Ascending aorta (tissue), 2 donors: ENCODE results near the gene PIGV. TPM values are rescaled to one million over a fixed set of nuclear protein-coding genes. Genes with fewer than 3 reads are reported as not detected.

ENCODE experiments used
- DNase-seq, 2 donors: peaks; one replicate each; pipeline ENCODE4 v3.0.0-alpha.2; 2019; ENCODE audit warnings: low spot score in 2 of 2
- H3K27ac ChIP-seq, 2 donors: fragments of 200-600 bp; sonication (generic); one replicate each; pipeline ENCODE4 v1.5.1; 2016 to 2017; ENCODE audit warnings: mild to moderate bottlenecking in 1 of 2
- H3K27me3 ChIP-seq: fragments of 200-600 bp; sonication (generic); one replicate; pipeline ENCODE4 v1.5.1; 2017
- H3K36me3 ChIP-seq, 2 donors: fragments of 200-600 bp; sonication (generic); one replicate each; pipeline ENCODE4 v1.5.1; 2016
- H3K4me1 ChIP-seq, 2 donors: fragments of 200-600 bp; sonication (generic); one replicate each; pipeline ENCODE4 v1.5.1; 2016 to 2017; ENCODE audit warnings: mild to moderate bottlenecking in 1 of 2
- H3K4me3 ChIP-seq, 2 donors: fragments of 200-600 bp; sonication (generic); one replicate each; pipeline ENCODE4 v1.5.1; 2016 to 2017; ENCODE audit warnings: mild to moderate bottlenecking in 1 of 2
- H3K9me3 ChIP-seq, 2 donors: fragments of 200-600 bp; sonication (generic); one replicate each; pipeline ENCODE4 v1.5.1; 2016
- intact Hi-C: fragments of 100-400 bp; cut with DNase I; formaldehyde crosslinking; loops from one replicate; pipeline ENCODE4 v1.15.1; 2023
- total RNA-seq: library from RNA; depleted of rRNA; stranded (reverse); fragments of >200 nt; gene quantifications from one replicate; pipeline ENCODE4 v1.1.0, GENCODE V29; 2016
- TF ChIP-seq, protein P1 (sequence below), 3 experiments: fragments of 200-600 bp in 2 of 3; fragments of 450-650 bp in 1 of 3; sonication (generic) in 2 of 3; IDR thresholded peaks; one replicate each; pipeline ENCODE4 v1.5.1; 2016 to 2019; ENCODE audit warnings: antibody characterized with exemption in 3 of 3, mild to moderate bottlenecking in 1 of 3, moderate library complexity in 1 of 3

The PIGV gene
- total RNA-seq, 1 donor from 2014 or later = 8.8 TPM

DNA sequence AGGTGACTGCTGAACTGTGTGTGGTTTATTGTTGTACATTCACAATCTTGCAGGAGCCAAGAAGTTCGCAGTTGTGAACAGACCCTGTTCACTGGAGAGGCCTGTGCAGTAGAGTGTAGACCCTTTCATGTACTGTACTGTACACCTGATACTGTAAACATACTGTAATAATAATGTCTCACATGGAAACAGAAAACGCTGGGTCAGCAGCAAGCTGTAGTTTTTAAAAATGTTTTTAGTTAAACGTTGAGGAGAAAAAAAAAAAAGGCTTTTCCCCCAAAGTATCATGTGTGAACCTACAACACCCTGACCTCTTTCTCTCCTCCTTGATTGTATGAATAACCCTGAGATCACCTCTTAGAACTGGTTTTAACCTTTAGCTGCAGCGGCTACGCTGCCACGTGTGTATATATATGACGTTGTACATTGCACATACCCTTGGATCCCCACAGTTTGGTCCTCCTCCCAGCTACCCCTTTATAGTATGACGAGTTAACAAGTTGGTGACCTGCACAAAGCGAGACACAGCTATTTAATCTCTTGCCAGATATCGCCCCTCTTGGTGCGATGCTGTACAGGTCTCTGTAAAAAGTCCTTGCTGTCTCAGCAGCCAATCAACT, 6.4 kb upstream of the PIGV start:
- Histone ChIP-seq H3K36me3 (peaks cover 48 to 57% of the 10 kb centered on the region in 2 donors), H3K4me1 (peaks cover 4 to 21% of the 10 kb centered on the region in 2 donors), H3K4me3 (no peak overlapping the region), H3K27me3 (no peaks in the 10 kb centered on the region), H3K9me3 (no peaks in the 10 kb centered on the region), H3K27ac (no peak overlapping the region)
- no peak for DNase-seq
- TF ChIP-seq, protein P1, sequence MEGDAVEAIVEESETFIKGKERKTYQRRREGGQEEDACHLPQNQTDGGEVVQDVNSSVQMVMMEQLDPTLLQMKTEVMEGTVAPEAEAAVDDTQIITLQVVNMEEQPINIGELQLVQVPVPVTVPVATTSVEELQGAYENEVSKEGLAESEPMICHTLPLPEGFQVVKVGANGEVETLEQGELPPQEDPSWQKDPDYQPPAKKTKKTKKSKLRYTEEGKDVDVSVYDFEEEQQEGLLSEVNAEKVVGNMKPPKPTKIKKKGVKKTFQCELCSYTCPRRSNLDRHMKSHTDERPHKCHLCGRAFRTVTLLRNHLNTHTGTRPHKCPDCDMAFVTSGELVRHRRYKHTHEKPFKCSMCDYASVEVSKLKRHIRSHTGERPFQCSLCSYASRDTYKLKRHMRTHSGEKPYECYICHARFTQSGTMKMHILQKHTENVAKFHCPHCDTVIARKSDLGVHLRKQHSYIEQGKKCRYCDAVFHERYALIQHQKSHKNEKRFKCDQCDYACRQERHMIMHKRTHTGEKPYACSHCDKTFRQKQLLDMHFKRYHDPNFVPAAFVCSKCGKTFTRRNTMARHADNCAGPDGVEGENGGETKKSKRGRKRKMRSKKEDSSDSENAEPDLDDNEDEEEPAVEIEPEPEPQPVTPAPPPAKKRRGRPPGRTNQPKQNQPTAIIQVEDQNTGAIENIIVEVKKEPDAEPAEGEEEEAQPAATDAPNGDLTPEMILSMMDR (IDR thresholded peaks at IDR 0.05) = no peak
- intact Hi-C loops = no loop called here

GRCh38 chr1:26782521-26783212, 5.1 kb upstream of the PIGV start:
- peaks cover 35 to 43% of the 10 kb centered on the region in 2 donors for H3K36me3 ChIP-seq
- H3K27me3 ChIP-seq = no peaks in the 10 kb centered on the region
- H3K9me3 ChIP-seq = no peaks in the 10 kb centered on the region
- TF ChIP-seq, protein P1 (IDR thresholded peaks at IDR 0.05) = no peak
- intact Hi-C loops = no loop called here
- no peak for DNase-seq
- no peak overlapping the region for H3K4me3 ChIP-seq
- peak overlapping the region; percentile 20 to 26 for H3K27ac ChIP-seq
- peaks cover 9 to 25% of the 10 kb centered on the region in 2 donors for H3K4me1 ChIP-seq

- DNase-seq = no peak
- TF ChIP-seq, protein P1 (IDR thresholded peaks at IDR 0.05) = no peak
- peaks cover 25 to 35% of the 10 kb centered on the region in 2 donors for H3K36me3 ChIP-seq
- H3K4me3 ChIP-seq = no peak overlapping the region
- no peaks in the 10 kb centered on the region for H3K27me3 ChIP-seq
- intact Hi-C loops = no loop called here
- peak overlapping the region; percentile 98 to 99 for H3K27ac ChIP-seq
- no peaks in the 10 kb centered on the region for H3K9me3 ChIP-seq
- H3K4me1 ChIP-seq = peaks cover 9 to 25% of the 10 kb centered on the region in 2 donors
Observed at GRCh38 chr1:26783646-26784022, 4.1 kb upstream of the PIGV start.

GRCh38 chr1:26784023-26784871, 3.5 kb upstream of the PIGV start:
- intact Hi-C loops = no loop called here
- TF ChIP-seq, protein P1 (IDR thresholded peaks at IDR 0.05) = no peak
- no peaks in the 10 kb centered on the region for H3K9me3 ChIP-seq
- H3K36me3 ChIP-seq = peaks cover 23 to 29% of the 10 kb centered on the region in 2 donors
- H3K27me3 ChIP-seq = no peaks in the 10 kb centered on the region
- no peak overlapping the region for H3K4me3 ChIP-seq
- peak in 1 of 2 donors; percentile 75 for DNase-seq
- peaks cover 9 to 25% of the 10 kb centered on the region in 2 donors for H3K4me1 ChIP-seq
- peak overlapping the region; percentile 98 to 99 for H3K27ac ChIP-seq

DNA sequence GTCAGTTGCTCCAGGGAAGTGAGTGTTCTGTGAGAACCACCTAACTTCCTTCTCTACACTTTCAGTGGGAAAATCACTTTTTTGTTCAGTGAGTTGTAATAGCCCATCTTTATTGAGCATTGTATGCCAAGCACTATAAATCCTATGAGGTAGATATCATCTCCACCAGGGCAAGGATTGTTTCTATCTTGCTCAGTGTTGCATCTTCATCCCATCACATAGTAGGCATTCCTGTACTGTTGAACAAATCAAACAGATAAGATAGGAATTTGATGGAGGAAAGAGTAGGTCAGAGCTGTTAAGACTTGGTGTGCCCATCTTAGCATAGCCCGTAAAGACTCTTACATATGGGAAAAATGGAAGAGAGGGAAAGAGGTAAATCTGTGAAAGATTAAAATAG, 2.9 kb upstream of the PIGV start:
- TF ChIP-seq, protein P1 (IDR thresholded peaks at IDR 0.05) = no peak
- DNase-seq = no peak
- no peaks in the 10 kb centered on the region for H3K27me3 ChIP-seq
- intact Hi-C loops = loop anchor here (5.0 kb wide), 1 partner anchor 43 kb away; no protein-coding TSS in a partner anchor
- peaks cover 16 to 22% of the 10 kb centered on the region in 2 donors for H3K36me3 ChIP-seq
- H3K9me3 ChIP-seq = no peaks in the 10 kb centered on the region
- peak overlapping the region; percentile 98 to 99 for H3K27ac ChIP-seq
- H3K4me3 ChIP-seq = no peak overlapping the region
- H3K4me1 ChIP-seq = peaks cover 9 to 25% of the 10 kb centered on the region in 2 donors
